Stimulated activated CD4-positive, alpha-beta T cell treated with anti-CD3 and anti-CD28 coated beads, TNF-alpha, amount 100 ng/mL, for 1 hour (primary cell): ENCODE measurements around the gene HOXD9.
A peak's percentile ranks its signal among the peaks of the same experiment; 100 is the strongest.

Experiments
- DNase-seq, 3 donors: peaks; one replicate each; pipeline ENCODE4 v3.0.0-alpha.2; 2020; ENCODE audit warnings: low read depth in 3 of 3, low spot score in 1 of 3

Gene HOXD9

DNA sequence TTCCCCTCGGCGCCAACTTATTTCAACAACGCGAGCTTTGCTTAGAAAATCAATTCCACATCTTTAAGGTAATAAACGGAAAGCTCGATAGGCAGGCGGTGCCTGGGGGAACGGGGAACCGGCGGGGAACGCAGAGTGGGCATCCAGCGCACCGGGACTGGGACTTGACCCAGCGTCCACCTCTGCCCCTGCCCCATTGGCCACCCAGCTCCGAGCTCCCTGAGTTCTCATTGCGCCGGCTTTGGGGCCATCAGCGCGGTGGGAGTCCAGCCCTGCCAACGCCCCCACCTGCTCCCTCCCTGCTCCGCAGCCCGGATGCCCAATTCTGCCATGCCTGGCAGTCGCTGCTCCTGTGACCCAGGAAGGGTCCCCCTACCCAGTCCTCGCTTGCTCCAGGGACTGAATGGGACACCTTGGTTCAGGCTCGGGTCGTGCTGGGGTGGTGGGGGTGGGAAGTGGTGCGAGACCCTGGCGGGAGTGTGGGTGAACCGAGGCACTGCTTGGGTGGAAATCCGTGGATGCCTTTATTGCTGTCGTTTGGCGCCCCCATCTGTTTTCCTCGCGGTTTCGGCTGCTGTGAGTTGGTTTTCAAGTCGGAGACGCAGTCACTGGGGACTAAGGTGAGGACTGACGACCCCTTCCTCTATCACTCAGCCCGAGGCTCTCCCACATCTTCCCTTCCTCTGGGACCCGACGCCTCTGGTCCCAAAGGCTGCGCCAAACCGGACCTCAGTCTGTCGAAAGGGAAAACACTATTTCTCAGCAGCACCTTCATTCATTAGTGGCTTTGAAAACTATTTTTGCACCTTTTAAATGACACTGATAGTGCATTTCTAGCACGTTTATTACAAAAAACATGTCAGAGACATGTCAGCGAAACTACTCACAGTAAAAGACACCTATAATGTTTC, 36.4 kb upstream of the HOXD9 start:
- DNase-seq = no peak

DNA sequence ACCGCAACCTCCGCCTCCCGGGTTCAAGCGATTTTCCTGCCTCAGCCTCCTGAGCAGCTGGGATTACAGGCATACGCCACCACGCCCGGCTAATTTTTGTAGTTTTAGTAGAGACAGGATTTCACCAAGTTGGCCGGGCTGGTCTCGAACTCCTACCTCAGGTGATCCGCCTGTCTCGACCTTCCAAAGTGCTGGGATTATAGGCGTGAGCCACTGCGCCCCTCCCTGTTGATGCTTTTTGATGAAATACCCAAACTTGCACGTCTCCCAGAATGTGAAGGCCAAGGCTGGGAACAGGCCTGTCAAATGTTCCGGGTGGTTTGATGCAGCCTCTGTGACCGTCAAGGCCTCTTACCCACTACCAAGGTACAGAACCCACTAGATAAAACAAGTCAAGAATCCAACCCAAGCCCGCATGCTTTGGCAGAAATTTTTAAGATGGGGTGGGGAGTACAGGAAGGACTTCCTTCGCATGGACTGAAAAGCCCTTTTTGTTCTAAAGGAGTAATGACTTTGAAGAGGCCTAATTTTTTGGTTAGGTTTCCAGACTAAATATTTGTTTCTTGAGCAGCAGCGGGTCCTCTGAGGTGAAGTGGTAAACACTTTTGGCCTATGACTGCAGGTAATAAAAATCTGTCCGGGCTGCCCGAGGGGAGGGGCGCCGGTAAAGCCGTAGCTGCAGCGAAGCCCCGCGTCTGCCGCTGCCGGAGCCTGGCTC, 35.0 kb upstream of the HOXD9 start:
- DNase-seq = no peak

DNA sequence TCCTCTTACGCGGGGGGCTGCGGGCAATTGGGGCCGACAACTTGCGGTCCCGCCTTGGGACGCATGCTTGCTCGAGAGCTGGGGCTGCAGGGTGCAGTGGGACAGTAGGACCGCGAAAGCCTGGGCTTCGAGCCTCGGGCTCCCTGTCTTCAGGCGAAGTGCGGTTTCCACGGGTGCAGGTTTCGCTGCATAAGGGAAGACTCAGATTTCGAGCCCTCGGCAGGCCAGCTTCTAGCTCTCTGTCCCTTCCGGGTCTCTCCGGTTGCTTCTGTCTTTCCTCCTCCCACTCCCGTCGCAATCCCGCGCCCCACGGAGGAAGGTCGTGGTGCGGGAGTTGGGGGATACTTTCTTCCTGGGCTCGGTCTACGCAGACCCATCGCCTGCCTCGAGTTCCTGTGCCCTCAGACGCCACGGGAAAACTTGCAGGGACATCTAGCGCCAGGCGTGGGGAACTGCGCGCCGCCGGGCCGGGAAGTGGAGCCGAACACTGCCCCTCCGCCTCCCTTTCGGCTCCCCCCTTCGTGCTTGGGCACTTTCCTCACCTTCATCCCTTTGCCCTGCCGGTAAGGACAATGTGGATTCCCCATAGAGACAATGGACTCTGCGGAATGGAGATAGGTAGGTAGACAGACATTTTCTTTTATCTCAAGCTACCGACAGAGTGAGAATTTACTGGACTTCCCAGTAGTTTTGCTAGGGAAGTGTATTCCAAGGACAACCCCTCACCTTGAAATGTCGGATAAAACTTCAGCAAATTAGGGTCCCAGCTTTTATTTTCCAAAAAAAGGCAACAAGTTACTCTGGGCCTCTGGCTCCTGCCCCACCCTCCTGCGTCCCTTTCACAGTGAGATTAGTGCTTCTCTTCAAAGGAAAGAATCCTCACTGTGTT, 34.2 kb upstream of the HOXD9 start:
- no peak for DNase-seq

DNA sequence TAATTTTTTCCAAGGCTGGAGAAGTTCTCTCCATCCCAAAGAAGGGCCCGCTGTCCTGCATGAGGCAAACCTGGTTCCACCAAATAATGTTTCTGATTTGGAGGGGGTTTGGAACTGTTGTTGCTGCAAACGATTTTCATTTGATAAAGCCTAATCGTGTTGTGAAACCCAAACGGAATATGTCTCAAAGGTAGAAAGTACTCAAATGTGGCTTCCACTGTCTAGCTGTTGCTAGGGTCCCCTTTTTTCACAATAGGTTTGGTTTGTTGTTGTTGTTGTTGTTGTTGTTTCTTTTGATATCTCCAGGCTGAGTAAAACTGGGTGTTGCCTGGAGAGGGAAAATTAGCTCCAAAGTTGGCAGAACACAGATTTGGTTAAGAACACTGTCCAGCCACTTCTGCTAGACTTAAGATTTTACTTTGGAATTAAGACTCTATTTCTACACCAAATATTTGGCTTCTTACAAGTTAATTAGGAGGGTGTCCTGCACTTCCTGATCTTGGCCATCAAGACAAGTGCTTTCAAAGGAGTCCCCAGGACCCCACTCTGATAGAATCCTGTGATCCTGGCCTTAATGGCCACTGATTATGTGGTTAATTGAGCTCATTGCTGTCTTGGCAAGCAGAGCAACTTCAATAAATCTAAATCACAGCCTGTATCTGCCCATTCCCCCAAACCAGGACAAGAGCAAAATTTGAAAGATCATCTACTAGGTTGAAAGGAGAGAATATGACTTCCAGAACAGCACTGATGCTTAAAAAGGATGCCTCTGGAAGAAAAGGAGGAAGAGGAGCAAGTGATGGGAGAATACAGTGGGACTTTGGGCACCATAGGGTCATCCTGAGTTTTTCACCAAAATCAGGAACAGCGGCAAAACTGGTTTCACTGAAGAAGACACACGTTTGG, 33.3 kb upstream of the HOXD9 start:
- DNase-seq = no peak

DNA sequence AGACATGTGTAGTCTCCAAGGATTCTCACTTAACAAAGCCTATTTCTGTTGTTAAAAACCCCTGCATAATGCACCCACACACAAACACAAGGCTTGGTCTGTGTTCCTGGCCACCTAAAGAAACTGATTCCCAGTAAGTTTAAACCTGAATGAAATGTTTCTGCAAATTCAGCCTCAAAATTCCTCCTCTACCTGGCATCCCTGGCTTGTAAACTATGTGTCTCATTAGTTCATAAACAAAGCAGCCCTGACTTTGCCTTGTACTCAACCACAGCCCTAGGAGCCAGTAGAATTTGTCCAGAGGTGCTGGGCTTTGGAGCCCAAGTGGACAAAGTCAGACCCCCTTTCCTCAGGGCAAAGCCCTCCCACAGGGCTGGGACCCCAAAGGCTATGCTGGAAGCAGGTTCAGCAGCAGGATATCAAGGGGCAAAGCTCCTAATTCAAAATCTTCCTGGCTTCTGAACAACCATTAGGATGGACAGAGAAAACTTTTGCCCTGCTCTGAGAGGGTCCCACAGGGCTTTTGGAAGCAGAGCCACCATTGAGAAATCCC, 32.6 kb upstream of the HOXD9 start:
- DNase-seq = no peak

DNA sequence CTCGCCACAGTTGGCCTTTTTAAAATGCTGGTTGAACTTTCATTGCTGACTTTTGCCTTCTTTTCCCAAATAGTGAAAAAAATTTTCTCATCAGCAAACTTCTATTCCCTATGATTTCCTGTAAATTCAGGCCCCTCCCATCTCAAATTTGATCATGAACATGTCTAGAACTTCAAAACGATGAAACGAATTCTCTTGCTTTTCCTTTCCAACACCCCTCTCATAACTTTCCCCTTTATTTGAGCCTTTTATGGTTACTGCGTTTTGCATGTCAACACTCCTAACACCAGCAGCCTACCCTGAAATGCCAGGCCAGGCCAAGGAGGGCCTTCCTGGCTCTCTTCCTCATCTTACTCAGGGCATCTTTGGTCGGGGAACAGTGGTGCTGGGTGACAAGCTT, 31.7 kb upstream of the HOXD9 start:
- no peak for DNase-seq

DNA sequence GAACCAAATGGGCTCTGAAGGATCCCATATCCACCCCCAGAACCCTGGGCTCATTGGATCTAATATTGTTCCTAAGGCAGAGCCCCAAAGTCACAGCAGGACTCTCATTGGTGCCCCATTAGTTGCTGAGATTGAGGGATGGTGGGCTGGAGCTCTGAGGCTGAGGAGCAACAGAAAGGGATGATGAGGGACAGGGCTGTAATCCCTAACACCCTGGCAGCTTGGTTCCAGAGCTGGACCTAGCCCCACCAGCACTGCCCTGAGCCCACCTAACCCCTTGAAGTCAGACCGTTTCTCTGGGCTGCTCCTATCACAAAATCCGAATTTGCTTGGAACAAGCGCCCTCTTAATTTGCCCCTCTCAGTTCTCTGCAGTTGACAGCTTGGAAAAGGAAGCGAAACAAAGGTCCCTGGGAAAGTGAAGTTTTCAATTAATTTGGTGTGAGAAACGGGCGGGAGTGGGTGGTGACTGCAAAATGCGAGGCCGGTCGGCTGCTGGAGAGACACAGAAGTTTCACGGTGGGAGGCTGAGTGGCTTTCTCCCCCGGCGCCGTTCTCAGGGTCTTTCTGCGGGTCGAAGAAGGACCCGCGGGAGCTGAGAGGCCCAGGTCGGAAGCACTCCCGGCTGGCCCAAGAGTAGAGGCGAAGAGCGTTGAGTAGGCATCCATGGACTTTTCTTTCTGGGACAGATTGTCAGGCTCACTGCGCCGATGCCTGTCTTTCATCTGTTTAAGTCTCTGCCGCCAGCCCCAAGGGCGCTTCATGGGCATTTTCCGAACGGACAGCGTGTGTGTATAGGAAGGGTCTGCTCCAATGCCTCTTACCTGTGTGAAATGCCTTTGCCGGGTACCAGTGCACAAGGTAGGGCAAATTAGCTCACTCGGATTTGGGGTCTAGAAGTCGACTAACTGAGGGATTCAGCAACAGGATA, 30.9 kb upstream of the HOXD9 start:
- DNase-seq = no peak

DNA sequence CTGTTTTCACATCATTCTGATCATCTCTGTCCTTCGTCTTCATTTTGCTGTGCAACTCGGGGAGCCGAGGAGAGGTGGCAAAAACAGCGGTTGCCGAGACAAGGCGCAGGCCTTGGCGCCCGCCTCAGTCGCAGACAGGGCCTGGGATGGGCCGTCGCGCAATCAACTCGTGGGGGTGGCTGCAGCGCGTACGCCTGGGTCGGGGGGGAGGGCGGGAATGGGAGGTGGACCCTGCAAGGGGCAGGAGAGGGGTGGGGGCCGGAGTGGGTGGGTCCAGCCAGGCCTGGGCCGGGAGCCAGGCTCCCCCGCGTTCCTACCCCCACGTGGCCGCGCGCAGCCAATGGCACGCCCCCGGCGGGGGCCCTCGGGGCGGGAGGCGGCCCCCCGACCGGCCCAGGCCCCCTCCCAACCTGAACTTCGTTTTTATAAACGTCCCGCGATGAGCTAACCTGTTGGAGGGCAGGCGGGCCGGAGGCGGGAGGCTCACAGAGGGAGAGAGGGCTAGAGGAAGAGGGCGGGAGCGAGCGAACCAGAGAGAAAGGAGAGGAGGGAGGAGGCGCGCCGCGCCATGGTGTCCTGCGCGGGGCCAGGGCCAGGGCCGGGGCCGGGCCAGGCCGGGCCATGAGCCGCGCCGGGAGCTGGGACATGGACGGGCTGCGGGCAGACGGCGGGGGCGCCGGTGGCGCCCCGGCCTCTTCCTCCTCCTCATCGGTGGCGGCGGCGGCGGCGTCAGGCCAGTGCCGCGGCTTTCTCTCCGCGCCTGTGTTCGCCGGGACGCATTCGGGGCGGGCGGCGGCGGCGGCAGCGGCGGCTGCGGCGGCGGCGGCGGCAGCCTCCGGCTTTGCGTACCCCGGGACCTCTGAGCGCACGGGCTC, 30.0 kb upstream of the HOXD9 start, which contains the start of gene HOXD13:
HOXD13 (plus strand) TSS at position 452 of the 875 bp plus-strand sequence; CDS start at position 622, 170 bp downstream.
- DNase-seq = no peak

DNA sequence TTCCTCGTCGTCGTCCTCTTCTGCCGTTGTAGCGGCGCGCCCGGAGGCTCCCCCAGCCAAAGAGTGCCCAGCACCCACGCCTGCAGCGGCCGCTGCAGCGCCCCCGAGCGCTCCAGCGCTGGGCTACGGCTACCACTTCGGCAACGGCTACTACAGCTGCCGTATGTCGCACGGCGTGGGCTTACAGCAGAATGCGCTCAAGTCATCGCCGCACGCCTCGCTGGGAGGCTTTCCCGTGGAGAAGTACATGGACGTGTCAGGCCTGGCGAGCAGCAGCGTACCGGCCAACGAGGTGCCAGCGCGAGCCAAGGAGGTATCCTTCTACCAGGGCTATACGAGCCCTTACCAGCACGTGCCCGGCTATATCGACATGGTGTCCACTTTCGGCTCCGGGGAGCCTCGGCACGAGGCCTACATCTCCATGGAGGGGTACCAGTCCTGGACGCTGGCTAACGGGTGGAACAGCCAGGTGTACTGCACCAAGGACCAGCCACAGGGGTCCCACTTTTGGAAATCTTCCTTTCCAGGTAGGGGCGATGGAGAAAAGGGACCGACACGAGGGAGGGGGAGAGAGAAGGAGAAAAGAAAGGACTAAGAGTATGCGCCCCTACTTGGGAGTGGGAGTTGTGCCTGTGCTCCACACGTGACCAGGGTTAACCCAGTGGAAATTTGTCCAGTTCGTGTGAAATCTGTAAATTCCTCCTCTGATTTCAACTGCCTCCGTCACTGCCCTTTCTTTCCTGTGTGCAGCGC, 29.2 kb upstream of the HOXD9 start:
- no peak for DNase-seq

DNA sequence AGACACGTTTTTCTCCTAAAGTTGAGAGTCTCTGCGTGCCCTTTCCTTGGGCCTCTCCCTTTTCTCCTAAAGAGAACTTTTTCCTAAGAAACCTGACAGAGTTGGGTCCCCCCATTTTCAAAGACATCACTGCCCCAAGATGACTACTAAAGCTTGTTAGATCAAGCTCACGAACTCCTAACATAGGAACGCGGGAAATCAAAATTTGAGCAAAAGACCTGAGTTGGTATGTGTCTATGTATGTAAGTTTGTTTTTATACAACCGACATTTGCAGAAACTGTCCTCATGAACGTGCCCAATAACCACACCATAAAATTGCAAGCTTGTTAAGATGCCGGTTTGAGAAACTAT, 28.6 kb upstream of the HOXD9 start:
- DNase-seq = no peak

DNA sequence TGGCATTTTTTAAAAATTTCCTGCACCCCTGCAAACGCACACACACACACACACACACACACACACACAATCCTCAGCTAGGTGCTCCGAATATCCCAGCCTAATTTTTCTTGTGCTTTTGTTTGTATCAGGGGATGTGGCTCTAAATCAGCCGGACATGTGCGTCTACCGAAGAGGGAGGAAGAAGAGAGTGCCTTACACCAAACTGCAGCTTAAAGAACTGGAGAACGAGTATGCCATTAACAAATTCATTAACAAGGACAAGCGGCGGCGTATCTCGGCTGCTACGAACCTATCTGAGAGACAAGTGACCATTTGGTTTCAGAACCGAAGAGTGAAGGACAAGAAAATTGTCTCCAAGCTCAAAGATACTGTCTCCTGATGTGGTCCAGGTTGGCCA, 28.2 kb upstream of the HOXD9 start:
- no peak for DNase-seq

DNA sequence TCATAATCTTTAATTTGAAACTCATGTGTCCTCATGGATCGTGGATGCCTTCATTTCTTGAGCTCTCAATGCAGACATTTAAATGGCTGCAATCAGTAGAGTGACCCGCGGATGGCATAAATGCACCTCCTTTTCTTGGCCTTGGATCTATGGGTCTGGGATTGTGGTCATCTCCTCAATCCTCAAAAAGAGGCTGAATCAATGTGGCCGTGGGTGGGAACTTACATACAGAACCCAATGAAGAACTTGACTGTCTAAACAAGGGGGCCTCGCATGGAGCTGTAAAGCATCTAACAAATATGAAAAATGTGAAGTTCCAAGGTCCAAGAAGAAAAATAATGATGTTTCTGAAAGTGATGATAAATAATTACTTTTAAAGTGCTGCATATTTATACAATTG, 27.1 kb upstream of the HOXD9 start:
- no peak for DNase-seq

DNA sequence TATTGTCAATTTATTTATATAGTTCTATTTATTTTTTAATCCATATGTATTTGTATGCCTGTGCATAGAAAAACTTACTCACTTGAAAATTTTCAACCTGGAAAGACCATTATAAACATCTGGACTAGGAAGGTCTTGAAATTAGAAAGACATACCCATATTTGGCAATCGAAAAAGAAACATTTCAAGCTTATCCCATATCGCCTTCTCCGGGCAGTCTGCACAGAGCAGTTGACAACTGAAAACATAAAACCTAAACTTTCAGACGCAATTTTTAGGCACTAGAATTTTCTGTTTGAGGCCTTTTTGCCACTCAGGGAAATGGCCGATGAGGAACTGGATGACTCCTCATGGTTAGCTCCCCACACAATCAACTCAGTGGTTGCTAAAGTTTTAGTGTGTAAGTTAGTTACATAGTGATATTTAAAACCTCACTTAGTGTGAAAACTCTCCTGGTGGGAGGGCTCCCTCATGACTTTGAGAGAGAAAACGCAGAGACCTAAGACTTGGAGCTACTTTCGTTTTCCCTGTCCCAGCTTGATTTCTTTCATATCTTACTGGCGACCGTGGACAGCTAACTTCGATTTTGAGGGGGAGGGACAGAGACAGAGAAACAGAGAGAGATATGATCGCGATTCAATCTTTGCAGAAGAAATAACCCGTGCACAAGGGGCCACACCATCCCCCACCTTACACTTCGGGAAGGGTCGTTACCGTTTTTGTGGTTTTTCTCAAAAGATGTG, 26.1 kb upstream of the HOXD9 start:
- DNase-seq = no peak

DNA sequence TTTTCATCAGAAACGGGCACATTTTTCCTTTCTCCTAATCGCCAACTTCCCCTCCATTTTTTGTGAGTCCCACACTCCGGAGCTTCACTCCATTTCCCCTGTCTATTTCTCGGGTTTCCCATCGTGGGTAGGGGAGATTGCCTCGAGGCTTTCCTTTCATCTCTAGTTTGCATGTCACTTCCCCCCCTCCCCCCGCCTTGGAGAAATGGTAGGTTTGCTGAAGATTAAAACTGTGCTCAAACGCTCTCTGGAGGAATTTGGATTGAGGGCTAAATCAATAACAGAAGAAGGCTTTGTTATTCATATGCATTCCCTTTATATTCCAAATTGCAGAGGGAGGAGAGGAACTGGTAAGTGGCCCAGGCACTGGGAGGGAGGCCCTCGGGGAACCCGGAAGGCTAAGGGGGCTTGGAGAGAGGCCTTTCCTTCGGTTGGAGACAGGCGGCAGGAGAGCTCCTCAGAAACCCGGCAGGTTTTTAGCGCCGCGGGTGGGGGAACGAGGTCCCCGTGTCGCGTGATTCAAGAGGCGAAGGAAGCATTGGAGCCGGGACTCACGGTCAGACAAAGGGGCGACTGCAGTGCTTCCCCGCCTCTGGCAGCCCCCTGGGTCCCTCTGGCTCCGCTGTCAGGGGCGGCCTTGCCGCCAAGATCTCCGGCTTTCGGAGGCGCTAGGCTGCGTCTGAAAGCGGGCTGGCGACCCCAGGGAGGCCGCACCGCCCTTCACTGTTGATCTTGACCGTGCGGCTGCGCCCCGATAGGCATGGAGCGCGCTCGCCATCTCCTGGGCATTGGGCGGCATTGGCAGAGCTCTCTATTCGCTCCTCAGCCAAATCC, 25.3 kb upstream of the HOXD9 start:
- peak in 2 of 3 donors; percentile 10 to 49 for DNase-seq

DNA sequence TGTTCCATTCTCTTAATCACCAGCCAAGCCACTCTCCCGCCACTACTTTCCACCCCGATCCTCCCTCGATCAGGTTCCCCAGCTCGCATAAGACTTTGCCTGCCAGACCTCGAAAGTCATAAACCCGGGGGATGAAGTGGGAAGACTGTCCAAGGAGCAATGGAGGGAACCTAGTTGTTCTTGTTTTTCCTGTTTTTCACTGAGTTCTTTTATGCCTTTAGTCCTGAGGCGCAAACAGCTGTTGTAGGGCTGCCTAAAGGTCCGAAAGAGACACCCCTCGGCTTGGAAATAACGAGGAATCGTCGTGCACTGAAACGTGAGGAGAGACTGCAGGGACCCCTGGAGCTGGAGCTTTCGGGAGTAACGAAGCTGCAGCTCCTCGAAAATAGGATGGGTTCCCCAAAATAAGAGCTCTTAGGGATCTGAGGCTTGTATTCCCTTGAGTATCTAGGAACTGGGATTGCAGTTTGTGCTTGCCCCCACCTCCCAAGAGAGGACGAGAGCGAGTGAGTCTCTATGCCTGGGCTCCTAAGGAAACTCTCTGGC, 24.6 kb upstream of the HOXD9 start:
- DNase-seq = no peak
